NCI-H128 (cell line): ENCODE data around the gene CASKIN2.
"Not testable (repeated sequence)": the region's sequence is repeated elsewhere in the genome, so short reads cannot be mapped to it uniquely, and the experiment has no call there.

Experiments used
- DNase-seq: peaks from one replicate; lab custom pipeline; 2025; ENCODE audit not compliant: unreplicated experiment; lab: John Stamatoyannopoulos, UW

CASKIN2 gene

DNA sequence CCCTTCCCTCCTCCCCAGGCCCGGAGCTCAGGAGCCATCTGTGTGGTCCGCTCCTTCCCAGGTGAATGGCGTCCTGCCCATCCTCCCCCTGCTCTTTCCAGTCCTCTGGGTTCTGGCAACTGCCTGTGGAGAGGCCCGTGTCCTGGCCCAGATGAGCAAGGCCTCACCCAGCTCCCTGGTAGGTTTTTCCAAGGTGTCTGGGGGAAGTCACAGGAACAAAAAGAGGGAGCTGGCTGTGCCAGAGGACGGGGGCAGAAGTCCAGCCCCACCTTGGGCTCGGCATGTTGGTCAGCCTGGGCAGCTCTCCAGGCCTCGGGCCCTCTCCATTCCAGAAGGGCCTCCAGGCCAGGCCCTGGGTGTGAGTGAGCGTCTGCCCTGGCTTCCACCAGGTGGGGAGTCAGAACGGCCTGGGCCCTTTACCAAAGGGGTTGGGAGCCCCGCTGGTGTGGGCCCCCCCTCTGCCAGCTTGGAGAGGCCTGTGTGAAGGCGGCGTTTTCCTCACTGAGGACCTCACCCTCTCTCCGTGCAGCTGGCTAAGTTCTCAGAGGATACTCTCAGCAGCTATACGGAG is 25.1 kb downstream of the CASKIN2 start:
- DNase-seq: no peak

DNA sequence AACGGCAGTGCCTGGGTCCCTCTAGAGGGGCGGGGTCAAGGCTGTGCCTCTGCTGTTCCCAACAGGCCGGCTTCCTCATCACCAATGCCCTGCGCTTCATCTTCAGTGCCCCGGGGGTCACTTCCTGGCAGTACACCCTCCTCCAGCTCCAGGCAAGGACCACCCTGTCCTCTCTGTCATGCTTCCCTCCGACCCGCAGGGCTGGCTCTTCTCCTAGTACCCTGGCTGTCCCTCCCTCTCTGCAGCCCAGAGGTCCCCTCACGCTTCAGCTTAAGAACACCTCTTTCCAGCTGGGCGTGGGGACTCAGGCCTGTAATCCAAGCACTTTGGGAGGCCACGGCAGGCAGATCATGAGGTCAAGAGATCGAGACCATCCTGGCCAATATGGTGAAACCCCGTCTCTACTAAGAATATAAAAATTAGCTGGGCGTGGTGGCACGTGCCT is 25.8 kb downstream of the CASKIN2 start:
- no peak for DNase-seq

DNA sequence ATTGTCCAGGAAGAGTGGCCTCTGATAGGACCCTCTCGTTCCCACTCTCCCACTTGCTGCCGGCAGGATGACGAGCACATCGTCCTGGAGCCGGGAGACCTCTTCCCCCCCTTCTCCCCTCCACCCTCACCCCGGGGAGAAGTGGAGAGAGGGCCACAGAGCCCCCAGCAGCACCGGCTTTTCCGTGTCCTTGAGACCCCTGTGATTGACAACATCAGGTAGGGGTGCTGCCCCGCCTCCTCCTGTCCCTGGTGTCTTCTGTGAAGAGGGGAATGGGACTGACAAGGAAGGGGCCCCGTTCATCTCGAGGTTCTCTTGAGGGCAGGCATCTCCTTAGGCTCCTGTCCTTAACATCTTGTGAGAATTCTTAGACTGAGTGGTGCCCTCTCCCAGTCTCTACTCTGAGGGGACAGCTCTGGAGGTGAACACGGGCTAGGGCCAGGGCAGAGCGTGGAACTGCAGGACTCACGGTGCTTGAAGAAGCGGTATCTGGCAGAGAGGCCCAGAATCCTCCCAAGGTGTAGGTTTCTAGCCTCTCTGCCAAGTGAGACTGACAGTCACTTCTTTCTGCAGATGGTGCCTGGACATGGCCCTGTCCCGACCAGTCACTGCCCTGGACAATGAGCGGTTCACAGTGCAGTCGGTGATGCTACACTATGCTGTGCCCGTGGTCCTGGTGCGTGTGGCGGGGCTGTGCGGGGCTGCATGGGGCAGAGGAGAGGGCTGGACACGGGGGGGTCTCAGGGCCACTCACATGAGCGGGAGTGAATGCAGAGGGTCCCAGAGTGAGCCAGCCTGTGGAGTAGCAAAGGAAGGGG is 26.4 kb downstream of the CASKIN2 start:
- DNase-seq: no peak

DNA sequence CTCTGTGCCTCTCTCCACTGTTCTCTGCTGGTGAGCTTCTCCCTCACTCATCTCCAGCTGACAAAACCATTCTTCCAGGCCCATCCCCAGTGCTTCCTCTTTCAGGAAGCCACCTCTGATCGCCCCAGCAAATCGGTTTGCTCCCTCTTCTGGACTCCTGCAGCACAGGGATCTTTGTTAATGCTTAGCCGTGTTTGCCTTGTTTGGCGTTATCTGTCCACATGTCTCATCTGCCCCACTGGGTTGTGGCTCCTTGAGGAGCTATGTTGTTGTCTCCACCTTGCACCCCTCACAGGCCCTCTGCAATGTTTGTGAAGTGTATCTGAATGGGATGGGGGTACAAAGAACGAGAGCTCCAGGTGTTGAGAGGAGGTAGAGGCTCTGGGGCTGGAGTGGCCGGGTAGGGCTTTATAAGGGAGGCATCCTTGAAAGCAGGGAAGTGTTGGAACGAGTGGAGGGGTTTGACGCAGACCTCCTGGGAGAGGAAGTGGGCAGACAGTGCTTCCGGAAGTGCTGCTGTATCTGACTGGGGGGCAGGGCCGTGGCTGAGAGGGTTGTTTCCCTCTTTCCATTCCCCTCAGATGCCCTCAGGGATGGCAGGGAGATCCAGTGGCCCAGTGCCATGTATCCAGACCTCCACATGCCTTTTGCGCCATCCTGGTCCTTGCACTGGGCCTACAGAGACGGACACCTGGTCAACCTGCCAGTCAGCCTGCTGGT is 27.8 kb downstream of the CASKIN2 start:
- no peak for DNase-seq

DNA sequence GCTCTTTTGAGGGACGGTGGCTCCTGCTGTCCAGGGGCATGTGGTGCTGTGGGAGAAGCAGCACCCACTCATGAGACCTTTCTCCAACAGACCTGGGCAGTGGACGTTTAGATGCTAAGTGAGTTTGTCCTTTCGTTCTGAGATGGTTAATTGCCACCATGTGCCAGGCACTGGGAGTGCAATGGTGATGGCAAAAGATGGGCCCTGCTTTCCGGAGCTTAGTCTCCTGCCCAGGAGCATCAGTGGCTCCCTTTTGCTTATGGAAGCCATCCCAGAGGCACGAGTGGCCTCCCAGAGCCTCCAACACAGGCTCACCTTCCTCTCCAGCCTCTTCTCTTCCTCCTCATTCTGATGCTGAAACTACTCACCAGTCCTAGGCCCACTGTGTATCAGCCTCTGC is 28.4 kb downstream of the CASKIN2 start:
- no peak for DNase-seq

DNA sequence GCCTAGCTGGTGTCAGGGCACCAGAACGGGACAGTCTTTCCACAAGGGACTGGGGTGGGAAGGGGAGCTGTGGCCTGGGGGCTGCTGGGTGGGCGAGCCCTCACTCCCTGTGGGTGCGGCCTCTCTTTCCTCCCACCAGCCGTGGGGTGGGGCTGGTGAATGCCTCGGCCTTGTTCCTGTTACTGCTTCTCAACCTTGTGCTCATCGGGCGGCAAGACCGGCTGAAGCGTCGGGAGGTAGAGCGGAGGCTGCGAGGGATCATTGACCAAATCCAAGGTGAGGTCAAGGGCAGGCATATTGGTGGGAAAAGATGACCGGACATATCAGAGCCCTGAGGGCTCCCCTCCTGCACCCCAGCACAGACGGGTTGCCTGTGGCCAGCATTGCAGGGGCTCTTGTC is 29.2 kb downstream of the CASKIN2 start:
- DNase-seq: no peak

DNA sequence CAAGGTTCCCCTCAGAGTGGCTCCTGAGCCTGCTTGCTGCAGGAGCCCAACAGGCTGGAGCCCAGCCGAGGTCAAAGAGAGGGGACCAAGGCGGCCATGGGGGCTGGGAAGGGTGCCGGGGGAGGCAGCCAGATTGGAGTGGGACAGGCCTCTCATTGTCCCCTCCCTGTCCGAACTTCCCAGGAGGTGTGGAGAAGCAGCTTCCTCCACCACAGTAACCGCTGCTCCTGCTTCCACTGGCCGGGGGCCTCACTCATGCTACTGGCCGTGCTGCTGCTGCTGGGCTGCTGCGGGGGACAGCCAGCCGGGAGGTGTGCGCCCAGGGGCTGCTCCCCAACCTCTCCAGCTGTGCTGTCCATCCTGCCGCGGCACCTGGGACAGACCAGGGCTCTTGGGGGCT is 29.6 kb downstream of the CASKIN2 start:
- no peak for DNase-seq

DNA sequence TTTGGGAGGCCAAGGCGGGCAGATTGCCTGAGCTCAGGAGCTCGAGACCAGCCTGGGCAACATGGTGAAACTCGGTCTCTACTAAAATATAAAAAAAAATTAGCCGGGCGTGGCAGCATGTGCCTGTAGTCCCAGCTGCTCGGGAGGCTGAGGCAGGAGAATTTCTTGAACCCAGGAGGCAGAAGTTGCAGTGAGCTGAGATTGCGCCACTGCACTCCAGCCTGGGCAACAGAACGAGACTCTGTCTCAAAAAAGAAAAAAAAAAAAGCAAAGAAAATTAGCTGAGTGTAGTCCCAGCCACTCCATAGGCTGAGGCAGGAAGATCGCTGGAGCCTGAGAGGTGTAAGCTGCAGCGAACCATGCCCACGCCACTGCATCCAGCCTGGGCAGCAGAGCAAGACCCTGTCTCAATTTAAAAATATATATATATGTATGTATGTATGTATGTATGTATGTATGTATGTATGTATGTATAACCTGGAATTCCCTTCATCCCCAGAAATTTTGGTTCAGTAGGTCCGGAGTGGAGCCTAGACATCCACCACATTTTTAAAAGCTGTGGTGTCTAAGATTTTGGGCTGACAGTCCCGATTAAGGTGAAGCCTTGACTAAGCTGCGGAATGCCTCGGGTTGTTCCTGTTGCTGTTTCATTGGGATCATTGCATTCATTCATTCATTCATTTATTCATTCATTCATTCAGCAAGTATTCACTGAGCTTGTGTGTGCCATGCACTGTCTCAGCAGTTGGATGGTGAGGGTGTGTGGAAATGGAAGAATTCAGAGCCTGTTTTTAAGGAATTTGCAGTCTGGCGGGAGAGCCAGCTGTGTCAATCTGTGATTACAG is 33.0 kb downstream of the CASKIN2 start:
- DNase-seq: no peak

DNA sequence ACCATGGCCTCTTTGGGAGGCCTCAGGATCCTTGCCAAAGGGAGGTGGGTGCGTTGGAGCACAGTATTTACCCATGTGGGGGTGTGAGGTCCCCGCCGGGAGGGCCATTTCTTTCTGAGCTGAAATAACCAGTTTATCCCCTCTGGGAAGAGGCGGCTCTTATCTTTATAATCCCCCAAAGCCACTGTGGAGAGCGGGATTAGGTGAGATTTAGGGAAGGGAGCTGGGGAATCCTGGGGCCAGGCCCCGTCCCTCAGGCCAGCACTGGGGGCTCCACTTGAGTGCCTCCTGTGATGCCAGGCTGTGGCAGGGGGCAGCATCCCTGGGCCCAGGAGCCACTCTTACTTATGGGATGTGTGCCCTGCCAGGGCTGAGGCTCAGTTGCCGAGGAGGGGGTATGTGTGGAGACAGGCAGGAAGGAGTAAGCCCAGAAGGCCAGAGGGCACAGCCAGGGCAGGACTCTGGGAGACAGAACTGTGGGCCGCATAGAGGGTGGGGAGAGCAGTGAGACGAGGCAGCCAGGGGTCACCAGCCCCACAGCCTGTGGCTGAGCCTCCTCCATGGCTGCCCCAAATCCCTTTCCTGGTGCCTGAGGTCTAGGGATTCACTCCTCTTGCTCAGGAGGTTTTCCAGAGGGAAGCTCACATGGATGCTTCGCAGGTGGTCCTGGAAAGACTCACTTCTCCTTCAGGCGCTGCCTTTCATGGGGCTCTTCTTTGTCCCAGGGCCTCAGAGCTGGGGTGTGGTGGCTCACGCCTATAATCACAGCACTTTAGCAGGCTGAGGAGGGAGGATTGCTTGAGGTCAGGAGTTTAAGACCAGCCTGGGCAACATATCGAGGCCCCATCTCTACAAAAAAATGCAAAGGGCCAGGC is 33.9 kb downstream of the CASKIN2 start:
- DNase-seq: no peak

DNA sequence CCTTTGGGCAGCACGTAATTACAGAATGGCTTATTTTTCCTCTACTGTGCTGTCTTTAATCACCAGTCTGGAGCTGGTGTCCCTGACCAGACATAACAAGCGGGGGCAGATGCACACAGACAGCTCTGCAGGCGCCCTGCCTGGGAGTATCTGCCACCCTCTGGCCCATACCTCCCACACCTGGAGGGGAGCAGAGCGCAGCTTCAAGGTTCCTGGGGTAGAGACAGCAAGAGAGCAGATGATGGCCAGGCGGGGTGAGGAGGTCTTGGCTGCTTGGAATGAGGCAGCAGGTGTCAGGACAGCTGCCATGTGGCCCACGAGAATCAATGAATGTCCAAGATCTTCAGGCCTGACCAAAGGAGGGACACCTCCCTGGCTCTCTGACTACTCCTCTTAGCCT is 35.1 kb downstream of the CASKIN2 start:
- DNase-seq: no peak

DNA sequence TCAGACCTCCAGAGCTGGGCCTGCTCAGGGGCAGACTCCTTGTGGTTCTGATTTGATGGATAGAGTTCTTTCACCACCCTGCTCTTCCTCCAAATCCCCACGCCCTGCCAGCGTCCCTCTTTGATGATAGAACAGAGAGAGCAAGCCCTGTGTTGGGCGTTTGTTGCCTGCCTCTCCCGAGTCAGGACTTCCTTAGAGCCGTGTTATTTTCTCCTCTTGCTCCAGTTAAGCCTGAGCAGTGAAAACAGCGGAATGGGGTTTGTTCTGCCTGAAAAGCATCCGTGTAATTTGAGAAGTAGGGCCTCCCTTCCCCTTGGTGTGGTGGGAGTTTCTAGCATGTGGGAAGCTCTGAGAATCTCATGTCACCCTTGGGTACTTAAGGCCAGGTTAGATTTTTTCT is 36.8 kb downstream of the CASKIN2 start:
- DNase-seq: no peak

DNA sequence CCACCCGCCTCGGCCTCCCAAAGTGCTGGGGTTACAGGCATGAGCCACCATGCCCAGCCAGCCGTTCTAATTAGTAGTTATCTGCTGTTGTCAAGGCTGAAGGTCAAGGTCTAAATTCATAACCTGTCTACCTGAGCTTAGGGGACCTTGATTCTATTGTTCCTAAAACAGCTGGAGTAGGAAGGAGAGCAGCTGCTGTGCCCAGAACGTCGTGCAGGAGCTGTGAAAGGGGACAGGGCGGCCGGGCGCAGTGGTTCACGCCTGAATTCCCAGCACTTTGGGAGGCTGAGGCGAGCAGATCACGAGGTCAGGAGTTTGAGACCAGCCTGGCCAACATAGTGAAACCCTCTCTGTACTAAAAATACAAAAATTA is 37.9 kb downstream of the CASKIN2 start:
- DNase-seq: not testable (repeated sequence)

DNA sequence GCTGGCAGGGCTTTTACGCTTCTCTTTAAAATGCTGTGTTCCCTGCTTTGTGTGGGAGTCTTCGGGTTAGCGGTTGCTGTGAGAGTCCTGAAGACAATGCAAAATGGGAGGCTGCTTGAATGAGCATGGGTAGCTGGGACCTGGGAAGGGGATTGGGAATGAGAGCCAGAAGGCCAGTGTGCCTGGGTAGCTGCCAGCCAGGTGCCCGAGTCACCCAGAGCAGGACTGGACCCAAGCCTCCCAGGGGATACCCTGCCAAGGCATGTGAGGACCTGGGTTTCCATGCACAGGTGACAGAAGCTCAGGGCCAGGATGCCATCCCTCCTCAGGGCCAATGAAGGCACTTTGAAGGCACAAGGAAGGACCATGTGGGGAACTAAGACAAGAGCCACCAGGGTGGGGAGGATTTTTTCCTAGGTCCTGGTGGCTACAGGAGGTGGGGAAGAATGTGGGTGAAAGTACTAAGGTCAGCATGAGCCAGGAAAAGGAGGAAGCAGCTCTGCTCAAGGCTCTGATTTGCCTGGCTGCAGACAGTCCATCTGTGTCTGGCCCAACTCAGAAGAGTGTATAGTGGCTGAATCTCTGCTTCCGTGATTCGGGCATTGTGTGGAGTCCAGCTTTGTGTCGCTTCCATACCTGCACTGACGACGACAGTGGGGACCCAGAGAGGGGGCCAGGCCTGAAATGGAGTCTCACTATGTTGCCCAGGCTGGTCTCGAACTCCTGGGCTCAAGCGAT is 38.4 kb downstream of the CASKIN2 start:
- no peak for DNase-seq

DNA sequence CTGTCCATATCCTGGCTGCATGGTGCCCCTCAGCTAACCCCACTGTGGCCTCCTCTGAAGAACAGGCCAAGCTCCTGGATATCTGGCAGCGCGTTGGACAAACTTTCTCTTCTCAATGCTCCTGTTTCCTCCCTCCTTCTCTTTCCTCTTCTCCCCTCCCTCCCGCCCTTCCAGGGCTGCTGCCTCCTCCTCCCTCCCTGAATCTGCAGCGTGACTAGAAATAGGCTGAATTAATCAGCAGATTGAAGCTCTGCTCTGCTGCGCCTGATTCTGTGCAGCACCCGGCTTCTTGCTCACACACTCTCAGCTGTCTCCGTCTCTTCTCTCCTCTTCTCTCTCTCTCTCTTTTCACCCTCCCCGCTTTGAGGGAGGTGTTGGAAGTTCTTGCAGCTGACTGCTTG is 39.1 kb downstream of the CASKIN2 start:
- no peak for DNase-seq

DNA sequence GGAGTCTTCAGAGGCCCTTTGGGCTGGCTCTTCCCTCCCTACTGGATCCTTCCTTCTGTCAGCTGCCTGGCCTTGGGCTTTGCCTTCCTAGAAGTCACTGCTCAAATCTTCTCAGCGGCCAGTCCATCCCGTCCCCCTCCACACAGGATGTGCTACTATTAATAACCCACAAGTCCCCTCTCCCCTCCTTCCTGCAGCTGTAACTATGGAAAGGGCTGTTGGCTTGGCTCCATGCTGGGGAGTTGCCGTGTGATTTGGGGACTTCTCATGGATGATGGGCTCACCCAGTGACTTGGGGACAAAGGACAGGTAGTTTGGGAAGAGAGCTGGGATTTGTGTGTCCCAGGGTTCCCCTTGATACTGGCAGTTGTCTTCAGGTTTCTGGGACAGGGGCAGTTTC is 39.5 kb downstream of the CASKIN2 start:
- DNase-seq: no peak

DNA sequence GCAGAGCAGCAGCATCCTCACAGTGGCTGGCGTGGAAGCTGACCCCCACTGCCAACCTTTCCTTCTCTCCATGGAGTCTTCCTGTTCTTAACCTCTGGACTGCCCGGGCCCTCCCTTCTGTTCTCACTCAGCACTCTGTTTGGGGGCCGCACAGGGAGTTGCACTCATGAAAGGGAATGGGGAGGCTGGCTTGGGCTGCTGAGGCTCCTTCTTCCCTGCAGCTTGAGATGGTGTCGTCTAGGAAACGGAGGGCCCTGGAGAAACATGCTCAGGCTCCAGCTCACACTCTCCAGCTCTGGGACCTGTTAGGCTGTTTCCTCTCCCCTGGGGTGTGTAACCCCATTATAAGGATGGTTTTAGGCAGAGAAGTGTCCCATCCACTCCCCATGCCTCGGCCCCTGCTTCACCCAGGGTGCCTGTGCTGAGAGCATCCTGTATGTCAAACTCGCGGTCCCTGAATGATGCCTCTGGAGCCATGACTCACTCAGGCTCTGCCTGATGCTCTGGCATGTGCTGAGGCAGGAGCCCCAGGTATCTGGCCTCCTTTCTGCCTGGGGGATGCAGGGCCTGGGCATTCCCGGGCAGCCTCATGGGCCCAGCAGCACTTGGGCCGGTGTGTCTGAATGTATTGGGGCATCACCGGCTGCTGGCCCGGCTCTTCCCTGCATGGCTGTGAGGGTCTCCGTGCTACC is 40.0 kb downstream of the CASKIN2 start:
- no peak for DNase-seq

DNA sequence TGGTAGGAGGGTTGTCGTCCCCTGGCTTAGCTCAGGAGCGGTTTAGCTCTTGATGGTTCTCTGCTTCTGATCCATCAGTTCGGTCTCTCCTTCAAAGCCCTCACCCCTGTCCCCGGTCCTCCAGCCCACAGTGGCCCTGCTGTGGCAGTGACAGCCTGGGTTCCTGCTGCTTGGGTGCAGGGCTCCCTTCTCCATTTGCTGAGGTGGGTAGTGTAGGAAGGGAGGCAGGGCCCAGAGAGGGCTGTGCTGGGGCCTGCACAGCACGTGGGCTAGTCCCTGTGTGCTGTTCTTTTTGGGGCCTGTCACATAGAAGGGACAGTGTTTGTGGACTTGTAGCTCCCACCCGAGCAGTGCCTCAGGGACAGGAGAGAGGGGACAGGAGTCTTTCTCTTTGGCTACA is 40.6 kb downstream of the CASKIN2 start:
- DNase-seq: no peak

DNA sequence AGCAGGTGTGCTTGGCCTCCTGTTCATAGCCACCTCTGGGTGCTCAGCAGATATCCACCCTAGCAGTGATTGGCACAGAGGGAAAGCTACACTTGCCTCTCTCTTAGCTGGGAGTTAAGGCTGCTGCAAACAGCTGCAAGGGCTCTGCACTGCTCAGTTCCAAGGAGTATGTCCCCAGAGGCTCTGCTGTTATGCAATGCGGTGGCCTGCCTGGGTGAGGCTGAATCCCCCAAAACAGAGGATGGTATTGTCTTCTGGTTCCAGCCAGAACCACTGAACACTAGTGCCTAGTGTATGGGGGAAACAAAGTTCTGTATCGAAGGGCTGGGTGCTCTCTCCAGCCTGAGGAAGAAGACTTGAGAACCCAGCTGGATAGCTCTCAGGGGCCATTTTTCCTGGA is 42.1 kb downstream of the CASKIN2 start:
- no peak for DNase-seq

DNA sequence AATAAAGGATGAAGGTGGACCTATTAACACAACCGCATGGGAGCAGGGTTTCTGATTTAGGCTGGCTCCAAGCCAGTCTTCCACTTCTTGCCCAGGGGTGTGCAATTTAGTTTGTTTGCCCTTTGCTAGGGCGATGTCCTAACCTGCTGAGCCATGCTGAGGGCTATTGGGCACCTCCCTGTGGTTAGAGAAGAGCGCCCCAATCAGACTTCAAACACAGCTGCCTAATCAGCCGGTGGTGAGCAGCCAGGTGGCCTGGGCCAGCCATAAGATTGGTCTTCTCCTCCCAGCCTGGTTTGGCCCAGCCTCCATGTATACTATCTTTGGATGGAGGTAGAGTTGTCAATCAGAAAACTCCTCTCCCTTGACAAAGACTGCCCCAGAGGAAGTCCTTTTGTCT is 43.2 kb downstream of the CASKIN2 start:
- peak; percentile 5 for DNase-seq
